HG03103 (cell line): ENCODE data around the gene KCTD18.
A peak's percentile ranks its signal among the peaks of the same experiment; 100 is the strongest.

Experiments
- ATAC-seq: cut with Tn5 transposase; IDR thresholded peaks from one replicate; pipeline ENCODE4 v1.9.1; 2021; ENCODE audit warnings: low read depth; ENCODE audit not compliant: unreplicated experiment

Gene KCTD18

DNA sequence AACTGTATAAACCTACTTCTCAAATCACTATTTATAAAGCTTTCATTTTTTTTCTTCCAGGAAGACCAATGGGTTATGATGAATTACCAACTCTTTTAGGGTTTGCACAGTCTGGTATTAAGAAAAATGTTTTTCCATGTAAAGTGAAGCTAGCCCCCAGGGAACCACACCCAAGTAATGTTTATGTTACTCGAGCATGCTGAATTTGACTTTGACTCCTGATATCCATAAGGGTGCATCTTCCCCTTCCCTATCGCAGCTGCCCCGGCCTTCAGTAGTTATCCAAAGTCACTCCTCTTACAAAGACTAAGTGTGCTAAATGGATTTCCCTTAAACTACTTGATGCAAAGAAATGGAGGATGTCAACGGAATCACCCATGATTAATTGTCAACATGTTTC lies 21.7 kb downstream of the KCTD18 start:
- ATAC-seq: no peak

DNA sequence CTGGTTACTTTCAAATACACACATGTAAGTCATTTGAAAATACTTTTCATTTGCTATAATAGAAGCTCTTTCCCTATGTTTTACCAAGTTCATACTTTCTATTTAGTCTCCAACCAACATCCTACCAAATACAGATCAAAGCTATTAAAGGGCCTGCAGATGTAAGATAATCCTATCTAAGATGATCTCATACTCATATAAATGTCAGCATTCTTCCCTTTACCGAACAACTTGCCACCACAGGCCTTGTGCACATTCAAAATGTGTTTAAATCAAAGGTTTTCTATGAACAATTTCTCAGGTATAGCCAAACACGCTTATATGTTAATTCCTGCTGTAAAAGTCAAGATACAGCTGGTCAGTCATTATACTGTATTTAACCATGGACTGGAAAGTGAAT lies 23.3 kb downstream of the KCTD18 start:
- ATAC-seq: no peak

DNA sequence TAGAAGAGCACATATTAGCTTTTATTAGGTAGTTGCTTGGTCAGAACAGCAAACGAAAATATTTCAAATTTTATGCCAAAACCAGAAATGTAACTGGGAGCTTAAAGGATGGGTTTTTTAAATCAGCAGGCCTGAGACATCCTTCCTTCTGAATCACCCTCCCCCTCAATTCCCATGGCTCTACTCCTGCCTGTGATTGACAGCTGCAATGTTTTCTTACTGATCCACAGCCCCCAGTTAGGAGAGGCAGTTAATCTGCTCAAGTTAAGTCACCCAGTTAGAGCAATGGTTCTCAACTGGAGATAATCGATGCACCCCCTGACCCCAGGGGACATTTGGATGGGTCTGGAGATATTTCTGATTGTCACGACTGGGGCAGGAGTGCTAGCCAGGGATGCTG lies 24.9 kb downstream of the KCTD18 start:
- ATAC-seq: no peak

DNA sequence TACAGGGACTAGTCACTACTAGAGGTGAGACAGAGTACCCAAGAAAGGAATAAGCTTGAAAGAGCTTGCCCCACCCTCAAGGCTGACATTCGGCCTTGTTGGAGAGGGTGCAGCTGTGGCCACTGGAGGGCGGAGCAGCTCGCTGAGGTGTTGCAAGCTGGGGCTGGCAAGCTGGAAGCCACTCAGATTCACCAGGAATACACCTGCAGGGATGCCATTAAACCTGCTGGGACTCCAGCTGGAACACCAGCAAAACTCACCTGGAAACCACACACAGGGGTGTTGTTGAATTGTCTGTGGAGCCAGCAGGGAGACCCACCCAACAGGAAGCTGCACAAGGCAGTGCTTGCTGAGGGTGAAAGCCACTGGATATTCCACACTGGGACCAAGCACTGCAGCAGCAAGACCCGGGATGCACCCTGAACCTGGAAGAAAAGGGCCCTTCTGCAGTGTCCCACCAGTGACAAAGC lies 26.1 kb downstream of the KCTD18 start:
- ATAC-seq: peak; percentile 42

GRCh38 chr2:200482194-200482593 lies 27.7 kb downstream of the KCTD18 start:
- ATAC-seq: no peak

DNA sequence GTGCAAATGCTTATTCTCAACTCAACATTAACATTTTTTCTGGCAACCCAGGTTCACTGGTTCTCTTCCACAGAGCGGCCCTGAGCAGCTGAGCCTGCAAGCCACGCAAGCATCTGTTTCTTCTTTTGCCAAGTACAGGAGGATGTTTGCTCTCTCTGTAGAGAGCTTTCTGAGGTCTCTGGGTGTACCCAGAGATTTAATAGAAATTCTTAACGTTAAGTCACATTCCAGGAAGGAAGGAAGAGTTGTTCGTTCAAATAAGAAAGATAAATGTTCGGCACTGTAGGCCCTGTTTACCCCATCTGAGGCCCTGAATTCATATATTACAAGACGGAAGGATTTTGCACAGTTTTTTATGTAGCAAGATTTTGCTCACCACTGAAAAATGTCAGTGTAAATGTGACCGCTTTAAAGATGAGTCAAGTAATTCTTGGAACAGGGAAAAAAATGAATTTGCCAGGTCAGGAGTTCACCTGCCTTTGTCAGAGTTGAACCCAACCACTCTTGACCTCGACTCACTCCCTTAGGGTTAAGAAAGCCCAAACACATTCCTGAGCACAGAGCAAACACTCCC lies 30.1 kb downstream of the KCTD18 start:
- ATAC-seq: no peak

GRCh38 chr2:200477667-200478131 lies 32.2 kb downstream of the KCTD18 start:
- ATAC-seq: no peak

DNA sequence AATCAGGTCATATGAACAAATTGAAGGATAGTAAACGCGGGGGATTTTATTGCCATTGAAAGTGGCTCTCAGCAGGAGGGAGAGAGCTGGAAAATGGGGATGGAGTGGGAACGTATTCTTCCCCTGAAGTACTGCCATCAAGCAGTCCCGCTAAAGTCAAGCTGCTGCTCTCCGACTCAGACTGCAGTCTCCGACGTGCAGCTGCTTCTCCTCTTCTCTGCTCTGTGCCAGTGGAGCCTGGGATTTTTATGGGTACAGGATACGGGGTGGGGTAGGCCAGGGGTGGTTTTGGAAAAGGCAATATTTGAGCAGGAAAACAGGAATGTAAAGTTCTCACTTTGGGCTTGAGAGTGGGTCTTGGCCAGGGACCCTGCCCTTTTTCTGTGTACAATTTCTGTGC lies 33.0 kb downstream of the KCTD18 start:
- ATAC-seq: no peak

DNA sequence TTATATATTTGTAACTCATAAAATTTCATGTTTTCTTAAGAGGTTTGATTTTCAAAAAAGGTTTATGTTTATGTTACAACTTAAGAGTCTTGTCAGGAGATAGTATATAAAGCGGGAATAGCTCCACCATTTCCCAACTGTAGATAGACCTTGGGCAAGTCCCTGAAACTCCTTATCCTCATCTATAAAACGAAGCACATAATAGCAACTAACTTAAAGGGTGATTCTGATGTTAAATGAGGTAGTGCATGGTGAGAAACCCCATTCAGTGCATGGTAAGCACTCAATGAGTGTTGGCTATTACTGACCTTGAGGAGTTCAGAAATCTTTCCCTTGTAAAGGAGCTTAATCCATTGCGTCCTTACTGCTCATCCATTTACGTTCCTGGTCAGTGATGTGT lies 34.1 kb downstream of the KCTD18 start:
- ATAC-seq: no peak

DNA sequence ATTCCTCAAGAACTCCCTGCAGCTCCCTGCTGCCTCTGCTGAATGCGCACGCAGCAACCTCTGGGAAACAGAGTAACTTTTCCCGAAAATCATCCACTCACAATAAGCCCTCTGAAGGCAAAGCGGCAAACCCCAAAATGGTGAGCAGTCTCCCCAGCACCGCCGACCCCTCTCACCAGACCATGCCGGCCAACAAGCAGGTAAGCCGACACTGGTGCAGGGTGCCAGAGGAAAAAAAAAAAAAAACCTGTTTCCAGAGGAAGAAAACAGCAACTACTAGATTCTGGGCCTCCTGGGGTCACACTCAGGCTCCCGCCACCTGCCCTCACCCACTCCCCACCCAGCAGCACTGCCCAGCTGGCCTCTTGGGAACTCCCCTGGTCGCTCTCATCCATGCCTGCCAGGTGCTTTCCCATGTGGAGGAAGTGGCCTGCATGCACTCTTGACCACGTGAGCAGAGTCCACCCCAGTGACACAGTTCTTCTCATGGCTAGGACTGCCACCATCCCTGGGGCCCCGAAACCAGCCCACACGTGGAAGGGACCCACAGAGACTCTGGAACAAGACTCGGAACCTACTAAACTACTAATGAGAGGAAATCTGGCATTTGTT lies 36.9 kb downstream of the KCTD18 start:
- ATAC-seq: no peak

DNA sequence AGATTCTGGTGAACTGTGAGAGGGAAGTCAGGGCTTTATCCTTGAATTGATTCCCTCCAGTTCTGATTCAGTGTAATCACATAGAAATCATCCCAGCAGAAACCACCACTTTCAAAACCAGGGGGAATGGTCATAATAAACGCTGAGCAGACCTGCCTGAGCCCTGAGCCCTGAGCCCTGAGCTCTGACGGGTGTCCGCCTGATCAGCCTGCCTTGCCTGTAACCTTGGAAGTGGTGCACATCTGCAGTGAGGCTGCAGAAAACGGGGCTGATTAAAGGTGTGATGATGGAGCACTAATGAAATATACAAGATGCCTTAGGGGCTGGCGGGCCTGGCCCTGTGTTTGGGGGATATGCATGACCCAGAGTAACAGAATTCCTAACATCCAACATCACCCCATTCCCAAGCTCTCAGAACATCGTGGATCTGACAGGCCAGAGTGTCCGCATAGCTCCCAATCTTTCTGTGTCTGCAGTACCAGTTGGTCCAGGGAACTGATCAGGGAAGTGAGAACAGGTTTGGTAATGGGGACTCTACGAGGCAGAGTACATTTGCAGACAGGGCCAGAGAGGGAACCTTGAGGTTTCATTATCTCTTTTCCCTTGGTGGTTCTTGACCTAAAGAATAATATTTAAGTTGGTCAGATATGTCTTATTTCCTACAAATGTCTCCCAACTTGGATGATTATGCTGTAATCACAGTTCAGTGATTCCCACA lies 37.8 kb downstream of the KCTD18 start:
- ATAC-seq: peak; percentile 13

DNA sequence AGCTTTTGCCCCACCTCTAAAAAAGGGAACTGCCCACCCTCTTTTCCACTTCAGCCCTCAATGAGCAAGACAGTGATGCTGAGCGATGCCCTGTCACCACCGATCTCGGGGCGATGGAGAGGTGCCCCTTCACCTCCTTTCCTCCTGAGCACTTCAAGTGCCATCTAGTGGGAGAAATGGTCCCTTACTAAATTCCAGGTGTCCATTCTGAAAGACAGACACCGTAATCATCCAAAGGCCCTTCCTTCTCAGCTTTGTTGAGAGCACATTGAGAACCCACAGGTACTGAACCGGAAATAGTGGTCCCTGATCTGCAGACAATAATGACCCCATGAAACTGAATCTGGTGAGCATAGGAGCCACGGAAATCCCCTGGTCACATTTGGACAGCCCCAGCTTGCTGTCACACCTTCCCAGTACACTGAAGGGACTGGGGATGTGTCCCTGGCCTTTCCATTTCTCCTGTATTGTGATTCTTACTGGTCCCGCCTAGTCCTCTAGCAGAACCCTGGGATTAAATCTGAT lies 38.5 kb downstream of the KCTD18 start:
- ATAC-seq: peak; percentile 71

DNA sequence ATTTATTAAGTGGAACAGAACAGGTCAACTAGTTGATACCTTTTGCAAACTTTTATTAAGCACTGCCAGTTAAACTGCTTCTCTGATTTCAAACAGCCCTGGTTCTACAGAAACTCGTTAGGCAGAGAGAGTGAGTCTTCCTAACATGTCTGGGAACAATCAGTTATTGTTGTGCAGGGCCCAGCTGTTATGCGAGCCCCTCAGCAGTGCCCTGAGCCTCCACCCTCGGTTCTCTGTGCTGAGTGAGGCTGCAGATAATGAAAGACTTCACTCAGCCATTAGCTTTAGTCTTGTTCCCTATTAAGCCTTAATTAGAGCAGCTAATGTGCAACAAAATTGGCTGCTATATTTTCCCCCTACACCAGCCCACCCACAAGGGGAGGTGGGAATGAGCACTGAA lies 39.6 kb downstream of the KCTD18 start:
- no peak for ATAC-seq

GRCh38 chr2:200469708-200470211 lies 40.1 kb downstream of the KCTD18 start:
- ATAC-seq: no peak

GRCh38 chr2:200467806-200468681 lies 41.8 kb downstream of the KCTD18 start:
- ATAC-seq: no peak

DNA sequence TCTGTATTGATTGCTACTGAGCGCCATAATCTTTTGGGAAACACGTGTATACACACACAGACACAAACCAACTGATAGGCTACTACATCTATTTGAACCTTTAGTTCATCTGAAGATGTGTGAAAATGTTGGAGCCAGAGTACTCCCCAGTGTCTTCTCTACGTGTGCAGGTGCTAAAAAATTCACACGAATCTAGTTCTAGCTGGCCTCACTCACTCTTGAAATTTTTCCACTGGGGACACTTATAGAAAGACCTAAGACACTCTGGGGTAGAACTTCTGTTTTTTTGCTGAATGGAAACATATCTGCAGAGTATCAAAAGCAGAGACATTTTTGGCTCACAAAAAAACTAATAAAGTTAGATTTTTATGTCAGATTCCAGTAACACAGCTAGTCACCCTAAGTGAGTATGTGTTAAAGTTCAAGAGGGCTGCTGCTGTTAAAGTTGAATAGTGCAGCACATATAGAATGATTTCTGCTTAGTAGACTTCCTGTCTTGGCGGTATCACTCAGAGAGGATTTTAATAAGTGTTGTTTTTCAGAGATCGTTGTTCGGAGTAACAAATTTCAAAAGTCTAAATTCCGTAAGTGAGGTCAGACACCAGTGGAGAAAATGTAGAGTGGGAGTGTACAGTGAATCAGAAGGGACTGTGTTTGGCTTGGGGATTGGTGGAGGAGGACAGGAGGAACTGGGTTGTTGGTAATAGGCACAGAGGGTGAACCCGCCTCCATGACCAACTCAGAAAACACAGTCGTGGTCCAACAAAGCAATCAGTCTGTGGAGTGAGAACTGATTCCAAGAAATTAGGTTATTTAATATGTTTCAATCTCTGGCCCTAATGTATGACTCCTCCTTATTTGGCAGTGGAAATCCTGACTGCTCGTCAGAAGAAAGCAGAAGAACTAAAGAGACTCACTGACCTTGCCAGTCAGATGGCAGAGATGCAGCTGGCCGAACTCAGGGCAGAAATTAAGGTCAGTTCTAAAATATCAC lies 43.1 kb downstream of the KCTD18 start:
- ATAC-seq: no peak

DNA sequence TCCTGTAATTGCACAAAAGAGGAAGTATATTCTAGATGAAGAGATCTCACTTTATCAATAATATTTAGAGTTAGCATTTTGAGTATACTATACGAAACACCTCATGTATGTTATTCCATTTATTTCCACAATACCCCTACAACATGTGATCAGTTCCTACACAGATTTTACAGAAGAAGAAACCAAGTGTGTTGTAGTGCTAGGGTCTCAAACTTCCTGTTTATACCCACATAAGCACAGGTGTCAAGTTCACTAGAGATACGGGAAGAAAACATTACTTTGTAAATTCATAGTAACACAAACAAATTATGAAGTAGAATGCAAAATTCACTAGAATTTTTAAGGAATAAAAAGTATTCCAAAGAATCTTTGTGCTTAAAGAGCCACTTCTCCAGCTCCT lies 46.4 kb downstream of the KCTD18 start:
- ATAC-seq: no peak

GRCh38 chr2:200461846-200462710 lies 47.8 kb downstream of the KCTD18 start:
- ATAC-seq: no peak
